GM06990 (cell line): ENCODE data around the gene GNB3.

ENCODE experiments used
- DNase-seq: peaks from one replicate; pipeline ENCODE4 v3.0.0-alpha.2; 2011; ENCODE audit not compliant: insufficient read length; ENCODE audit errors: extremely low read depth
- H3K27me3 ChIP-seq: replicated peaks from 2 replicates; pipeline ENCODE4 v1.6.0; 2011; ENCODE audit warnings: low read length; ENCODE audit not compliant: control insufficient read depth, insufficient read depth
- H3K36me3 ChIP-seq: 2 replicates; pipeline ENCODE4 v1.5.1; 2011; ENCODE audit warnings: low read length; ENCODE audit not compliant: control insufficient read depth, insufficient read depth
- H3K4me3 ChIP-seq: replicated peaks from 2 replicates; pipeline ENCODE4 v1.5.1; 2011; ENCODE audit warnings: low read depth, mild to moderate bottlenecking, control low read depth, low read length
- CTCF ChIP-seq: IDR thresholded peaks from 2 replicates; pipeline ENCODE4 v1.5.1; 2011; ENCODE audit warnings: low read length, control low read depth, mild to moderate bottlenecking, inconsistent platforms; ENCODE audit not compliant: insufficient read depth, poor library complexity, severe bottlenecking

Gene GNB3

DNA sequence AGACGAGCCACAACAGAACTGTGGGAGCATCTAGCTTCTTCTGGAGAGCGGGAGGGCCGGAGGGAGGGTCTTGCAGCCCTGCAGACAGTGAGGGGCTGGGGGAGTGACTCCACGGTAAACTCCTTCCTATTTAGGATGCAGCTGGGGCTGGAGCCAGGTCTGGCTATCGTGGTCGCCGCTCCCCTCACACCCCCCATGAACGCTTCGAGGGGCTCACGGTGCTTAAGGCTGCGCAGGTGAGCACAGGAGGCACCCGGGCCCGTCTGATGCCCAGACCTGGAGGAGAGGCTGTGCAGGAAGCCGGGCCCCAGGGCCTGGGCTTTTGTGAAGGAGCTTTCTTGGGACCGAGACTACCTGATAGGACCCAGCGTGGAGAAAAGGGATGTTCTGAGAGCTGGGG, 3.9 kb upstream of the GNB3 start:
- no peak for TF ChIP-seq CTCF
- Histone ChIP-seq H3K36me3 (no peaks in the 10 kb centered on the region), H3K4me3 (no peak overlapping the region), H3K27me3 (no peaks in the 10 kb centered on the region)
- DNase-seq = no peak

DNA sequence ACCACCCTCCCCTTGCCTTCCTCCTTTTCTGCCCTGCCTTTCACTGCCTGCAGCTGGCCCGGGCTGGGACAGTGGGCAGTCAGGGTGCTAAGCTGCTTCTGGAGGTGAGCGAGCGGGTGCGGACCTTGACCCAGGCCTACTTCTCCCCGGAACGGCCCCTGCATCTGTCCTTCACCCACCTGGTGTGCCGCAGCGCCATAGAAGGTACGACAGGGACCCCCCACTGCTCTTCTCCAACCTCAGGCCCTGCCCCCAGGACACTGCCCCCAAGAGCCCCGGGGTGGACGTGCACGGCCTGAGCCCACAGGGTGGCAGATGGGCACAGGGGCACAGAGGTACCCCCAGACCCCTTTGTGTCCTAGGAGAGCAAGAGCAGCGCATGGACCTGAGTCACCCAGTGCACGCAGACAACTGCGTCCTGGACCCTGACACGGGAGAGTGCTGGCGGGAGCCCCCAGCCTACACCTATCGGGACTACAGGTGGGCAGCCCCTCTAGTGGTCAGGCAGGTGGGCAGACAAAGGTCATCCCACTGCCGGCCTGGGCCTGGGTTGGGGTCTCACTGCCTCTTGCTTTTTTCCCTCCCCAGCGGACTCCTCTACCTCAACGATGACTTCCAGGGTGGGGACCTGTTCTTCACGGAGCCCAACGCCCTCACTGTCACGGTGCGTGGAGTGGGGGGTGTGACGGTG, 3.2 kb upstream of the GNB3 start:
- DNase-seq = no peak
- no peak overlapping the region for H3K4me3 ChIP-seq
- TF ChIP-seq CTCF = no peak
- no peaks in the 10 kb centered on the region for H3K27me3 ChIP-seq
- H3K36me3 ChIP-seq = no peaks in the 10 kb centered on the region

- Histone ChIP-seq H3K4me3 (no peak overlapping the region), H3K27me3 (no peaks in the 10 kb centered on the region), H3K36me3 (no peaks in the 10 kb centered on the region)
- TF ChIP-seq CTCF = no peak
- no peak for DNase-seq
These were observed 1.9 kb upstream of the GNB3 start for GRCh38 chr12:6838854-6839253.

- Histone ChIP-seq H3K36me3 (no peaks in the 10 kb centered on the region), H3K27me3 (no peaks in the 10 kb centered on the region), H3K4me3 (no peak overlapping the region)
- no peak for TF ChIP-seq CTCF
- peak; percentile 66 for DNase-seq
These were observed 1.1 kb upstream of the GNB3 start for GRCh38 chr12:6839482-6840201.

DNA sequence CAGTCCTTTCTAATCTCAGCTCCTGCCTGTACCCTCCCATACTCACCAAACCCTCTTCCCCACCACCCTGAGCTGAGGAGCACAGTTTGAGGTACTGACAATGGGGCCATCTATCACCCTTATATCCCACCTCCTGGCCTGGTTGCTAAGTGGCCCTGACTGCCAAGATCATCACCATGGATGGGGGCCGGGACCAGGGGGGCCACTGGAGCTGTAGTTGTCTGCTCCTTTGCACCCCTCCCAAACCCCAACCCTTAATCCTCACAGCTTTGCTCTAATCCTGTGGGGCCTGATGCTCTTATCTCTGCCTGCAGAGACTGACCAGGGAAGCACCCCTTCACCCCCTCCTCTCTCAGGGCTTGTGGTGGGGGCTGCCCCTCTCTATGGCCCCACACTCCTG, 395 bp upstream of the GNB3 start:
- DNase-seq = no peak
- Histone ChIP-seq H3K27me3 (no peaks in the 10 kb centered on the region), H3K4me3 (no peak overlapping the region), H3K36me3 (no peaks in the 10 kb centered on the region; the same call in 1 of the 2 replicates)
- no peak for TF ChIP-seq CTCF

DNA sequence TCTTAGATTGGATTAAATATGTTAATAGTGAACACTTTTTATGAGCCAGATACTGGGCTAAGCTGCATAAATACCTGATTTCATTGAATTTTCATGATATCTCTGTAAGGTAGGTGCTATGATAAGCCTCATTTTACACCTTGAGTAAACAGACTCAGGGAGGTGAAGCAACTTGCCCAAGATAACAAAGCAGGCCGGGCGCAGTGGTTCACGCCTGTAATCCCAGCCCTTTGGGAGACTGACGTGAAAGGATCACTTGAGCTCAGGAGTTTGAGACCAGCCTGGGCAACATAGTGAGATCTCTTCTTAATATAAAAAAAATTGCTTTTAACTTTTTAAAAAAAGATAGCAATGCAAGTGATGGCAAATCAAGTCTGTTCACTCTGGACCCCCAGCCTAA, 1.4 kb downstream of the GNB3 start:
- H3K36me3 ChIP-seq = peaks cover 4% of the 10 kb centered on the region

More for the DNA sequence above, 1.4 kb downstream of the GNB3 start:
- Histone ChIP-seq H3K4me3 (no peak overlapping the region), H3K27me3 (no peaks in the 10 kb centered on the region)
- no peak for TF ChIP-seq CTCF
- DNase-seq = no peak
